Panc1 (cell line): ENCODE data around the gene SLC22A23.

ENCODE experiments used
- POLR2AphosphoS5 ChIP-seq: IDR thresholded peaks from 2 replicates; pipeline ENCODE4 v1.6.1; 2012; ENCODE audit warnings: mild to moderate bottlenecking, low read depth, low read length, moderate library complexity
- REST ChIP-seq, 2 experiments: IDR thresholded peaks; 2 replicates each; pipeline ENCODE4 v1.6.1; 2011 to 2012; ENCODE audit warnings: low read depth in 2 of 2, control low read depth in 1 of 2, low read length in 1 of 2, mild to moderate bottlenecking in 1 of 2, moderate library complexity in 1 of 2; ENCODE audit not compliant: insufficient read depth in 1 of 2
- SIN3A ChIP-seq: IDR thresholded peaks from 2 replicates; pipeline ENCODE4 v1.6.1; 2012; ENCODE audit warnings: low read depth, mild to moderate bottlenecking, low read length, moderate library complexity, borderline replicate concordance; ENCODE audit not compliant: insufficient read depth
- TCF7L2 ChIP-seq: IDR thresholded peaks from 2 replicates; pipeline ENCODE4 v1.6.1; 2011; ENCODE audit warnings: mild to moderate bottlenecking, low read depth, low read length, inconsistent platforms
- TF ChIP-seq, protein P1 (sequence below): fragments of 450-650 bp; IDR thresholded peaks from 2 replicates; pipeline ENCODE4 v1.5.1; 2017; ENCODE audit warnings: mild to moderate bottlenecking

DNA sequence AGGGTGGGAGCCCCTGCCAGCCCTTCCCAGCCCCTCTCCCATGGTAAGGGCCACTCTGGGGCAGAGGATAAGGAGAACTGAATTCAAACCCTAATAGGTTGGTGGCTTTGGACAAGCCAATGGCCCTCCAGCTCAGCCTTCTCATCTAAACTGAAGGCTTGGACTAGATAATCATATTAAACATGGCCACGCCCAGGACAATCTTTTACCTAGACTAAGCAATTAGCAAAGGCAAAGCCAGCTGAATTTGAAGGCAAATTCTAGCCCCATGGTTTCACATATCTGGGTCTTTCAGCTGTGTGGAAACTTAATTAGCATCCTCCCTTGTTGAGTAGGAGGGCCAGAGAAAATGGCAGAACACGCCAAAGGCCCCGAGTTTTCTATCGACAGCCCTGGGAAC, 10.7 kb downstream of the SLC22A23 start:
- TF ChIP-seq, protein P1, sequence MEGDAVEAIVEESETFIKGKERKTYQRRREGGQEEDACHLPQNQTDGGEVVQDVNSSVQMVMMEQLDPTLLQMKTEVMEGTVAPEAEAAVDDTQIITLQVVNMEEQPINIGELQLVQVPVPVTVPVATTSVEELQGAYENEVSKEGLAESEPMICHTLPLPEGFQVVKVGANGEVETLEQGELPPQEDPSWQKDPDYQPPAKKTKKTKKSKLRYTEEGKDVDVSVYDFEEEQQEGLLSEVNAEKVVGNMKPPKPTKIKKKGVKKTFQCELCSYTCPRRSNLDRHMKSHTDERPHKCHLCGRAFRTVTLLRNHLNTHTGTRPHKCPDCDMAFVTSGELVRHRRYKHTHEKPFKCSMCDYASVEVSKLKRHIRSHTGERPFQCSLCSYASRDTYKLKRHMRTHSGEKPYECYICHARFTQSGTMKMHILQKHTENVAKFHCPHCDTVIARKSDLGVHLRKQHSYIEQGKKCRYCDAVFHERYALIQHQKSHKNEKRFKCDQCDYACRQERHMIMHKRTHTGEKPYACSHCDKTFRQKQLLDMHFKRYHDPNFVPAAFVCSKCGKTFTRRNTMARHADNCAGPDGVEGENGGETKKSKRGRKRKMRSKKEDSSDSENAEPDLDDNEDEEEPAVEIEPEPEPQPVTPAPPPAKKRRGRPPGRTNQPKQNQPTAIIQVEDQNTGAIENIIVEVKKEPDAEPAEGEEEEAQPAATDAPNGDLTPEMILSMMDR = no peak
- TF ChIP-seq SIN3A = no peak
- no peak for TF ChIP-seq POLR2AphosphoS5
- TF ChIP-seq REST (IDR thresholded peaks at IDR 0.05; ENCODE audit: insufficient read depth in 1 of 2, low read depth in 2 of 2, low read length in 1 of 2) = no peak
- no peak for TF ChIP-seq TCF7L2
